Ishikawa (cell line): ENCODE measurements around the gene GALNT14.

ENCODE experiments used
- CEBPB ChIP-seq: IDR thresholded peaks from 2 replicates; pipeline ENCODE4 v1.6.1; 2012
- CREB1 ChIP-seq: IDR thresholded peaks from 2 replicates; pipeline ENCODE4 v1.6.1; 2012; ENCODE audit warnings: low read depth
- EGR1 ChIP-seq: IDR thresholded peaks from 2 replicates; pipeline ENCODE4 v1.6.1; 2012
- EP300 ChIP-seq: IDR thresholded peaks from 2 replicates; pipeline ENCODE4 v1.6.1; 2012; ENCODE audit warnings: borderline replicate concordance
- FOXM1 ChIP-seq: IDR thresholded peaks from 2 replicates; pipeline ENCODE4 v1.6.1; 2012; ENCODE audit warnings: low read depth, borderline replicate concordance
- MAX ChIP-seq: IDR thresholded peaks from 2 replicates; pipeline ENCODE4 v1.6.1; 2012
- NFIC ChIP-seq: IDR thresholded peaks from 2 replicates; pipeline ENCODE4 v1.6.1; 2012
- RAD21 ChIP-seq: IDR thresholded peaks from 2 replicates; pipeline ENCODE4 v1.6.1; 2012; ENCODE audit warnings: low read depth
- REST ChIP-seq: IDR thresholded peaks from 2 replicates; pipeline ENCODE4 v1.6.1; 2012; ENCODE audit warnings: low read depth, mild to moderate bottlenecking
- TAF1 ChIP-seq: IDR thresholded peaks from 2 replicates; pipeline ENCODE4 v1.6.1; 2012; ENCODE audit warnings: low read depth, mild to moderate bottlenecking
- TCF12 ChIP-seq: IDR thresholded peaks from 2 replicates; pipeline ENCODE4 v1.6.1; 2012; ENCODE audit warnings: low read depth
- TEAD4 ChIP-seq: IDR thresholded peaks from 2 replicates; pipeline ENCODE4 v1.6.1; 2012
- USF1 ChIP-seq: IDR thresholded peaks from 2 replicates; pipeline ENCODE4 v1.6.1; 2012
- YY1 ChIP-seq: IDR thresholded peaks from 2 replicates; pipeline ENCODE4 v1.6.1; 2012; ENCODE audit warnings: low read depth
- ZBTB7A ChIP-seq: IDR thresholded peaks from 2 replicates; pipeline ENCODE4 v1.6.1; 2012; ENCODE audit warnings: low read depth

GALNT14 gene

GRCh38 chr2:31132786-31133185, 5.5 kb downstream of the GALNT14 start:
- no peak for TF ChIP-seq ZBTB7A
- no peak for TF ChIP-seq TAF1
- TF ChIP-seq CEBPB, result no peak
- TF ChIP-seq USF1, result no peak
- no peak for TF ChIP-seq NFIC
- no peak for TF ChIP-seq EP300
- no peak for TF ChIP-seq TEAD4
- TF ChIP-seq CREB1, result no peak
- TF ChIP-seq EGR1, result no peak
- TF ChIP-seq FOXM1, result no peak
- TF ChIP-seq RAD21, result no peak
- no peak for TF ChIP-seq YY1
- no peak for TF ChIP-seq TCF12
- TF ChIP-seq REST, result no peak
- TF ChIP-seq MAX, result no peak

GRCh38 chr2:31131871-31132270, 6.4 kb downstream of the GALNT14 start:
- no peak for TF ChIP-seq USF1
- no peak for TF ChIP-seq TEAD4
- no peak for TF ChIP-seq YY1
- no peak for TF ChIP-seq ZBTB7A
- no peak for TF ChIP-seq TAF1
- TF ChIP-seq RAD21, result no peak
- TF ChIP-seq EGR1, result no peak
- TF ChIP-seq CREB1, result no peak
- TF ChIP-seq REST, result no peak
- TF ChIP-seq FOXM1, result no peak
- TF ChIP-seq TCF12, result no peak
- TF ChIP-seq NFIC, result no peak

- TF ChIP-seq ZBTB7A (no peak), USF1 (no peak), NFIC (no peak), YY1 (no peak), RAD21 (no peak), EGR1 (no peak), CEBPB (no peak), CREB1 (no peak), MAX (no peak), TAF1 (no peak), EP300 (no peak), TEAD4 (no peak), TCF12 (no peak)
These were observed 8.7 kb downstream of the GALNT14 start for GRCh38 chr2:31129375-31130171.

GRCh38 chr2:31127931-31128330, 10.3 kb downstream of the GALNT14 start:
- no peak for TF ChIP-seq YY1
- TF ChIP-seq REST, result no peak
- no peak for TF ChIP-seq EGR1
- no peak for TF ChIP-seq TCF12
- TF ChIP-seq MAX, result no peak
- no peak for TF ChIP-seq RAD21
- TF ChIP-seq ZBTB7A, result no peak
- no peak for TF ChIP-seq EP300
- TF ChIP-seq CREB1, result no peak
- TF ChIP-seq TEAD4, result no peak
- TF ChIP-seq FOXM1, result no peak
- TF ChIP-seq CEBPB, result no peak
